HEK293 (cell line): Measurements from ENCODE around the gene RPS6KC1.

Experiments used
- CTCF ChIA-PET: fragments of 350-600 bp; formaldehyde crosslinking; extraction: SDS; loops from one replicate; lab custom pipeline; 2021; ENCODE audit warnings: antibody characterized with exemption; lab: Yijun Ruan, JAX
- POLR2A ChIA-PET: fragments of 300-600 bp; formaldehyde crosslinking; extraction: SDS; loops from one replicate; lab custom pipeline; 2020; ENCODE audit warnings: antibody characterized with exemption, inconsistent platforms; lab: Yijun Ruan, JAX
- H3K27ac ChIP-seq: fragments of 200-500 bp; sonication (Bioruptor generic); 2 replicates; pipeline ENCODE4 v1.5.1; 2014; ENCODE audit warnings: low read depth, low read length, control low read depth, inconsistent platforms; ENCODE audit errors: extremely low read depth
- H3K36me3 ChIP-seq, 2 experiments: fragments of 200-500 bp in 1 of 2; sonication (Bioruptor generic) in 1 of 2; 1 replicate in 1 of 2; 2 replicates in 1 of 2; pipeline ENCODE4 v1.5.1; 2014 to 2017; ENCODE audit warnings: inconsistent platforms in 2 of 2, low read length in 2 of 2; ENCODE audit not compliant: control insufficient read depth in 2 of 2, insufficient read depth in 1 of 2
- H3K4me1 ChIP-seq: fragments of 200-500 bp; sonication (Bioruptor generic); 2 replicates; pipeline ENCODE4 v1.5.1; 2014; ENCODE audit warnings: mild to moderate bottlenecking, low read length, inconsistent platforms; ENCODE audit not compliant: control insufficient read depth, insufficient read depth
- H3K4me3 ChIP-seq: 2 replicates; pipeline ENCODE4 v1.5.1; 2011; ENCODE audit warnings: low read depth, mild to moderate bottlenecking, control low read depth, low read length, moderate library complexity
- H3K9me3 ChIP-seq: fragments of 200-500 bp; sonication (Bioruptor generic); 2 replicates; pipeline ENCODE4 v1.5.1; 2014; ENCODE audit warnings: low read depth, low read length, inconsistent platforms; ENCODE audit not compliant: control insufficient read depth, insufficient read depth
- BCL11B ChIP-seq: fragments of 450-650 bp; formaldehyde crosslinking; IDR thresholded peaks from 2 replicates; pipeline ENCODE4 v1.5.1; 2016; ENCODE audit warnings: low read depth, missing biosample characterization, missing genetic modification characterization
- GLI2 ChIP-seq: fragments of 450-650 bp; formaldehyde crosslinking; IDR thresholded peaks from 2 replicates; pipeline ENCODE4; 2017; ENCODE audit warnings: missing biosample characterization, missing genetic modification characterization, low read depth, borderline replicate concordance
- MZF1 ChIP-seq: fragments of 450-650 bp; formaldehyde crosslinking; IDR thresholded peaks from 2 replicates; pipeline ENCODE4 v1.5.1; 2017; ENCODE audit warnings: missing biosample characterization, missing genetic modification characterization, borderline replicate concordance
- SETDB1 ChIP-seq: IDR thresholded peaks from one replicate; pipeline ENCODE4 v1.6.1; 2017; ENCODE audit warnings: mild to moderate bottlenecking, low read length, moderate library complexity, mixed read lengths; ENCODE audit not compliant: insufficient read length
- SP7 ChIP-seq: fragments of 450-650 bp; formaldehyde crosslinking; IDR thresholded peaks from 2 replicates; pipeline ENCODE4 v1.5.1; 2016; ENCODE audit warnings: missing biosample characterization, missing genetic modification characterization
- WT1 ChIP-seq: fragments of 450-650 bp; formaldehyde crosslinking; IDR thresholded peaks from 2 replicates; pipeline ENCODE4 v1.5.1; 2016; ENCODE audit warnings: missing biosample characterization, missing genetic modification characterization
- ZNF10 ChIP-seq: fragments of 450-650 bp; formaldehyde crosslinking; IDR thresholded peaks from 2 replicates; pipeline ENCODE4 v1.5.1; 2017; ENCODE audit warnings: missing biosample characterization, missing genetic modification characterization
- ZNF175 ChIP-seq: fragments of 450-650 bp; formaldehyde crosslinking; IDR thresholded peaks from 2 replicates; pipeline ENCODE4 v1.5.1; 2016; ENCODE audit warnings: missing biosample characterization, missing genetic modification characterization
- ZNF335 ChIP-seq: fragments of 450-650 bp; formaldehyde crosslinking; conservative IDR thresholded peaks from 2 replicates; pipeline ENCODE4 v1.5.1; 2016; ENCODE audit warnings: missing biosample characterization, missing genetic modification characterization
- ZNF404 ChIP-seq: fragments of 450-650 bp; formaldehyde crosslinking; IDR thresholded peaks from 2 replicates; pipeline ENCODE4 v1.5.1; 2017; ENCODE audit warnings: missing biosample characterization, missing genetic modification characterization
- ZNF501 ChIP-seq: fragments of 450-650 bp; formaldehyde crosslinking; IDR thresholded peaks from 2 replicates; pipeline ENCODE4 v1.5.1; 2016; ENCODE audit warnings: missing biosample characterization, missing genetic modification characterization
- ZNF514 ChIP-seq: fragments of 450-650 bp; formaldehyde crosslinking; IDR thresholded peaks from 2 replicates; pipeline ENCODE4 v1.5.1; 2016; ENCODE audit warnings: missing biosample characterization, missing genetic modification characterization
- ZNF707 ChIP-seq: fragments of 450-650 bp; formaldehyde crosslinking; IDR thresholded peaks from 2 replicates; pipeline ENCODE4 v1.5.1; 2016; ENCODE audit warnings: missing biosample characterization, missing genetic modification characterization
- ZNF747 ChIP-seq: fragments of 450-650 bp; formaldehyde crosslinking; IDR thresholded peaks from 2 replicates; pipeline ENCODE4 v1.5.1; 2016; ENCODE audit warnings: missing biosample characterization, missing genetic modification characterization
- ZNF76 ChIP-seq: fragments of 450-650 bp; formaldehyde crosslinking; IDR thresholded peaks from 2 replicates; pipeline ENCODE4; 2016; ENCODE audit warnings: low read depth, missing biosample characterization, missing genetic modification characterization, borderline replicate concordance
- ZNF791 ChIP-seq: fragments of 450-650 bp; formaldehyde crosslinking; IDR thresholded peaks from 2 replicates; pipeline ENCODE4 v1.5.1; 2016; ENCODE audit warnings: missing biosample characterization, missing genetic modification characterization
- ZNF830 ChIP-seq: fragments of 450-650 bp; IDR thresholded peaks from 2 replicates; pipeline ENCODE4 v1.5.0; 2018; ENCODE audit warnings: missing biosample characterization, missing genetic modification characterization, low read depth, mild to moderate bottlenecking, moderate library complexity
- TF ChIP-seq, protein P1 (sequence below): fragments of 450-650 bp; formaldehyde crosslinking; IDR thresholded peaks from 2 replicates; pipeline ENCODE4 v1.5.1; 2016; ENCODE audit warnings: missing biosample characterization, missing genetic modification characterization
- TF ChIP-seq, protein P2 (sequence below): fragments of 450-650 bp; formaldehyde crosslinking; IDR thresholded peaks from 2 replicates; pipeline ENCODE4 v1.5.1; 2016; ENCODE audit warnings: missing biosample characterization, missing genetic modification characterization, low read depth
- TF ChIP-seq, protein P3 (sequence below): fragments of 450-650 bp; formaldehyde crosslinking; IDR thresholded peaks from 2 replicates; pipeline ENCODE4 v1.5.1; 2016; ENCODE audit warnings: missing biosample characterization, missing genetic modification characterization
- TF ChIP-seq, protein P4 (sequence below): fragments of 450-650 bp; formaldehyde crosslinking; IDR thresholded peaks from 2 replicates; pipeline ENCODE4 v1.5.1; 2016; ENCODE audit warnings: missing biosample characterization, missing genetic modification characterization, borderline replicate concordance

The RPS6KC1 gene

DNA sequence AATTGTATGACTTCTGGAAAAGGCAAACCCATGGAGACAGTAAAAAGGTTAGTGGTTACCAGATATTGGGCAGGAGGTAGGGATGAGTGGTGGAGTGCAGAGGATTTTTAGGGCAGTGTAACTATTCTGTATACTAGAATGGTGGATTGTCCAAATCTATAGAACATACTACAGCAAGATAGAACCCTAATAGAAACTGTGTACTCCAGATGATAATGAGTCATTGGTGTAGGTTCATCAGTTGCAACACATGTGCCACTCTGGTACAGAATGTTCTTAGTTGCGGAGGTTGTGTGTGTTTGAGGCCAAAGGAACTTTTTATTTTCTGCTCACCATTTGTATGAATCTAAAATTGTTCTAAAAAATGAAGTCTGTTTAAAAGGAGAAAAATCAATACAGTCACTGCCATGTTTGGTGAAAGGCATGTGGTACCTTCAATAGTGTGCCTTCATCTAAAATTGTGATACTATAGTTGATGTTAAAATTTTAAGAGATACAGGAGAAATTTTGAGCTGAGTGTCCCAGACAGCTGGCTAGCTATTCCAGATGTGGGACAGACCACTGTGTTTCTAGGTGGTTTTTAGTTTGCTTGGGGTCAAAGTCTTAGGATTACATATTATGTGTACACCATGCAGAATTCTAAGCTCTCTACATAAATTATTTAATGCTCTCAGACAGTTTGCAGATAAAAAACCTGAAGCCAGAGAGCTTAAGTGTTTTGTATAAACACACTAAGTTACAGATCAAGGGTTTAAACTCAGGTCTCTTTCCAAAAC lies 150.5 kb downstream of the RPS6KC1 start (continued):
- TF ChIP-seq, protein P1, sequence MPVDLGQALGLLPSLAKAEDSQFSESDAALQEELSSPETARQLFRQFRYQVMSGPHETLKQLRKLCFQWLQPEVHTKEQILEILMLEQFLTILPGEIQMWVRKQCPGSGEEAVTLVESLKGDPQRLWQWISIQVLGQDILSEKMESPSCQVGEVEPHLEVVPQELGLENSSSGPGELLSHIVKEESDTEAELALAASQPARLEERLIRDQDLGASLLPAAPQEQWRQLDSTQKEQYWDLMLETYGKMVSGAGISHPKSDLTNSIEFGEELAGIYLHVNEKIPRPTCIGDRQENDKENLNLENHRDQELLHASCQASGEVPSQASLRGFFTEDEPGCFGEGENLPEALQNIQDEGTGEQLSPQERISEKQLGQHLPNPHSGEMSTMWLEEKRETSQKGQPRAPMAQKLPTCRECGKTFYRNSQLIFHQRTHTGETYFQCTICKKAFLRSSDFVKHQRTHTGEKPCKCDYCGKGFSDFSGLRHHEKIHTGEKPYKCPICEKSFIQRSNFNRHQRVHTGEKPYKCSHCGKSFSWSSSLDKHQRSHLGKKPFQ (tag by site-specific recombination): no peak
- TF ChIP-seq ZNF76 (tag by site-specific recombination): no peak
- TF ChIP-seq, protein P2, sequence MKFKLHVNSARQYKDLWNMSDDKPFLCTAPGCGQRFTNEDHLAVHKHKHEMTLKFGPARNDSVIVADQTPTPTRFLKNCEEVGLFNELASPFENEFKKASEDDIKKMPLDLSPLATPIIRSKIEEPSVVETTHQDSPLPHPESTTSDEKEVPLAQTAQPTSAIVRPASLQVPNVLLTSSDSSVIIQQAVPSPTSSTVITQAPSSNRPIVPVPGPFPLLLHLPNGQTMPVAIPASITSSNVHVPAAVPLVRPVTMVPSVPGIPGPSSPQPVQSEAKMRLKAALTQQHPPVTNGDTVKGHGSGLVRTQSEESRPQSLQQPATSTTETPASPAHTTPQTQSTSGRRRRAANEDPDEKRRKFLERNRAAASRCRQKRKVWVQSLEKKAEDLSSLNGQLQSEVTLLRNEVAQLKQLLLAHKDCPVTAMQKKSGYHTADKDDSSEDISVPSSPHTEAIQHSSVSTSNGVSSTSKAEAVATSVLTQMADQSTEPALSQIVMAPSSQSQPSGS (tag by site-specific recombination): no peak

DNA sequence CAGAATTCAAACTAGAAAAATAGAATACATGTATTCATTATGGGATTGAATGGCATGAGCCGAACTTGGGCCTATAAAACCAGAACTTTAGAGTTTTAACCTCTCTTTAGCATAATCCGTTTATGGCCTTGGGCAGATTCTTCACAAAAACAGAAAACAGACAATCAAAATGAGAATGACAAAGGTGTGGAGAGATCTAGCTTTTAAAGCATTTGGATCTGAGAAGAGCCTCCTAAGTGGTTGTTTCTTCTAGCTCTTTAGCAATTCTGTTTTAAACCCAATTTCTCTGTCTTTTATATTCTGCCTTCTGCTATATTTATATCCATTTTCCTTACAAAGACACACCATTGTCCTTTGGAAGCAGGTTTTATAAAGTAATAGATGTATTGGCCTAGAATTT lies 160.2 kb downstream of the RPS6KC1 start:
- POLR2A ChIA-PET: interaction anchor here (0.6 kb wide), 1 partner anchor 73 kb away, joined by 3 read pairs; no protein-coding TSS in a partner anchor
- no peak for TF ChIP-seq SETDB1
- TF ChIP-seq ZNF514 (tag by site-specific recombination): no peak
- no peak for TF ChIP-seq GLI2 (tag by site-specific recombination)
- TF ChIP-seq, protein P3, sequence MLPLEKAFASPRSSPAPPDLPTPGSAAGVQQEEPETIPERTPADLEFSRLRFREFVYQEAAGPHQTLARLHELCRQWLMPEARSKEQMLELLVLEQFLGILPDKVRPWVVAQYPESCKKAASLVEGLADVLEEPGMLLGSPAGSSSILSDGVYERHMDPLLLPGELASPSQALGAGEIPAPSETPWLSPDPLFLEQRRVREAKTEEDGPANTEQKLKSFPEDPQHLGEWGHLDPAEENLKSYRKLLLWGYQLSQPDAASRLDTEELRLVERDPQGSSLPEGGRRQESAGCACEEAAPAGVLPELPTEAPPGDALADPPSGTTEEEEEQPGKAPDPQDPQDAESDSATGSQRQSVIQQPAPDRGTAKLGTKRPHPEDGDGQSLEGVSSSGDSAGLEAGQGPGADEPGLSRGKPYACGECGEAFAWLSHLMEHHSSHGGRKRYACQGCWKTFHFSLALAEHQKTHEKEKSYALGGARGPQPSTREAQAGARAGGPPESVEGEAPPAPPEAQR (tag by site-specific recombination): no peak
- no peak for TF ChIP-seq ZNF791 (tag by site-specific recombination)
- no peak for TF ChIP-seq ZNF335 (tag by site-specific recombination)
- no peak for TF ChIP-seq ZNF10 (tag by site-specific recombination)
- no peak for TF ChIP-seq MZF1
- no peak for TF ChIP-seq ZNF707 (tag by site-specific recombination)
- no peak for TF ChIP-seq ZNF404 (tag by site-specific recombination)
- no peak for TF ChIP-seq BCL11B (tag by site-specific recombination)
- no peak for TF ChIP-seq SP7 (tag by site-specific recombination)
- no peak for TF ChIP-seq WT1
- no peak for TF ChIP-seq ZNF501 (tag by site-specific recombination)
- TF ChIP-seq ZNF830 (tag by site-specific recombination): no peak
- TF ChIP-seq, protein P4, sequence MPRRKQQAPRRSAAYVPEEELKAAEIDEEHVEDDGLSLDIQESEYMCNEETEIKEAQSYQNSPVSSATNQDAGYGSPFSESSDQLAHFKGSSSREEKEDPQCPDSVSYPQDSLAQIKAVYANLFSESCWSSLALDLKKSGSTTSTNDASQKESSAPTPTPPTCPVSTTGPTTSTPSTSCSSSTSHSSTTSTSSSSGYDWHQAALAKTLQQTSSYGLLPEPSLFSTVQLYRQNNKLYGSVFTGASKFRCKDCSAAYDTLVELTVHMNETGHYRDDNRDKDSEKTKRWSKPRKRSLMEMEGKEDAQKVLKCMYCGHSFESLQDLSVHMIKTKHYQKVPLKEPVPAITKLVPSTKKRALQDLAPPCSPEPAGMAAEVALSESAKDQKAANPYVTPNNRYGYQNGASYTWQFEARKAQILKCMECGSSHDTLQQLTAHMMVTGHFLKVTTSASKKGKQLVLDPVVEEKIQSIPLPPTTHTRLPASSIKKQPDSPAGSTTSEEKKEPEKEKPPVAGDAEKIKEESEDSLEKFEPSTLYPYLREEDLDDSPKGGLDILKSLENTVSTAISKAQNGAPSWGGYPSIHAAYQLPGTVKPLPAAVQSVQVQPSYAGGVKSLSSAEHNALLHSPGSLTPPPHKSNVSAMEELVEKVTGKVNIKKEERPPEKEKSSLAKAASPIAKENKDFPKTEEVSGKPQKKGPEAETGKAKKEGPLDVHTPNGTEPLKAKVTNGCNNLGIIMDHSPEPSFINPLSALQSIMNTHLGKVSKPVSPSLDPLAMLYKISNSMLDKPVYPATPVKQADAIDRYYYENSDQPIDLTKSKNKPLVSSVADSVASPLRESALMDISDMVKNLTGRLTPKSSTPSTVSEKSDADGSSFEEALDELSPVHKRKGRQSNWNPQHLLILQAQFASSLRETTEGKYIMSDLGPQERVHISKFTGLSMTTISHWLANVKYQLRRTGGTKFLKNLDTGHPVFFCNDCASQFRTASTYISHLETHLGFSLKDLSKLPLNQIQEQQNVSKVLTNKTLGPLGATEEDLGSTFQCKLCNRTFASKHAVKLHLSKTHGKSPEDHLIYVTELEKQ: no peak
- TF ChIP-seq ZNF175 (tag by site-specific recombination): no peak
- TF ChIP-seq ZNF747 (tag by site-specific recombination): no peak
- H3K4me1 ChIP-seq: no peaks in the 10 kb centered on the region
- H3K36me3 ChIP-seq: peaks cover 0 to 6% of the 10 kb centered on the region in 2 experiments; a peak in 1 of 3 replicates
- H3K9me3 ChIP-seq: no peaks in the 10 kb centered on the region
- H3K27ac ChIP-seq: no peak overlapping the region
- H3K4me3 ChIP-seq: no peak overlapping the region
- CTCF ChIA-PET: no interaction called here
